ENCODE data around the gene RTKN2. TPM values are rescaled to one million over a fixed set of nuclear protein-coding genes. Genes with fewer than 3 reads are reported as not detected.

Gene RTKN2
- total RNA-seq, 2 experiments from 2014 or later, result 2.9 to 3.8 TPM

DNA sequence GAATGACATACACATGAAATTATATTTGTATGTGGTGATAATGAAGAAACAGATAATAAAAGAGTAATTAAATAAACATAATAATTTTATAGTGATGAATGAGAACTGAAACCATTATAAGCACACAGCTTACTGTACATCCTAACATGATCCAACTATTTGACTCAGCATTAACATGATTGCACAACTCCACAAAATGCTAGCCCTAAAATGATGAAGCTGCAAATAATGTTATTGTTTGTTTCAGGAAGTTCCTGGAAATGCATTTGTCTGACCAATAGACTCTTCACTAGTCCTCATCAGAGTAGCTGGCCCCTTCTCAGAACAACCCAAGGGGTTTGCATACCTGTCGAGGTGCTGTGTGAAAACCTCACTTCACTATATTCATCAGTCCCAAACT lies 115.5 kb downstream of the RTKN2 start:
- Mint-ChIP-seq H3K27me3 (no peaks in the 10 kb centered on the region), H3K4me3 (no peak overlapping the region), H3K36me3 (peaks cover 13% of the 10 kb centered on the region), H3K9me3 (ENCODE audit: low read depth) (peaks cover 10% of the 10 kb centered on the region), H3K4me1 (peaks cover 2% of the 10 kb centered on the region), H3K27ac (no peak overlapping the region)
- no peak for ATAC-seq
- CTCF ChIA-PET, result no interaction called here
- no peak for DNase-seq

DNA sequence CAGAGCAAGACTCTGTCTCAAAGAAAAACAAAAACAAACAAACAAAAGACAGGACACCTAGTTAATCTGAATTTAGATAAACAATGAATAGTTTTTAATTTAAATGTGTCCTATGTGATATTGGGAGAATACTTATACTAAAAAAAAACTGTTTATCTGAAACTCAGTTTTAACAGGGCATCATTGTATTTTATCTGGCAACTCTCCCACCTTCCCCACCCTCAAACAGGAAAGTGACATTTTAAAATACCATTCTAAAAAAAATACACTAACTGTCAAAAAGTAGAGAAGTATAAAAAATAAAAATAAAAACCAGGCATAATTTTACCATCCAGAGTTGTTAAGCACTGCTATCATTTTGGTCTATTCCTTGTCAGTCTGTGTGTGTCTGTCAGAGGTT lies 119.0 kb downstream of the RTKN2 start:
- DNase-seq (no peak), ATAC-seq (no peak)
- CTCF ChIA-PET, result no interaction called here
- no peak overlapping the region for H3K27ac Mint-ChIP-seq
- no peak overlapping the region for H3K4me3 Mint-ChIP-seq
- H3K9me3 Mint-ChIP-seq (ENCODE audit: low read depth), result peaks cover 10% of the 10 kb centered on the region
- H3K36me3 Mint-ChIP-seq, result peaks cover 15% of the 10 kb centered on the region
- H3K4me1 Mint-ChIP-seq, result peaks cover 2% of the 10 kb centered on the region
- H3K27me3 Mint-ChIP-seq, result no peaks in the 10 kb centered on the region

GRCh38 chr10:62148155-62148554 lies 120.5 kb downstream of the RTKN2 start:
- H3K9me3 Mint-ChIP-seq (ENCODE audit: low read depth), result peaks cover 13% of the 10 kb centered on the region
- H3K36me3 Mint-ChIP-seq, result peaks cover 24% of the 10 kb centered on the region
- H3K27ac Mint-ChIP-seq, result no peak overlapping the region
- H3K4me1 Mint-ChIP-seq, result no peaks in the 10 kb centered on the region
- no peaks in the 10 kb centered on the region for H3K27me3 Mint-ChIP-seq
- DNase-seq, result no peak
- H3K4me3 Mint-ChIP-seq, result no peak overlapping the region
- CTCF ChIA-PET, result interaction anchor here (0.9 kb wide), 1 partner anchor 12 kb away, joined by 4 read pairs; no protein-coding TSS in a partner anchor
- ATAC-seq, result no peak

- no peak overlapping the region for H3K4me3 Mint-ChIP-seq
- ATAC-seq (no peak), DNase-seq (no peak)
- peaks cover 27% of the 10 kb centered on the region for H3K36me3 Mint-ChIP-seq
- H3K9me3 Mint-ChIP-seq (ENCODE audit: low read depth), result peaks cover 18% of the 10 kb centered on the region
- H3K27me3 Mint-ChIP-seq, result no peaks in the 10 kb centered on the region
- no peak overlapping the region for H3K27ac Mint-ChIP-seq
- CTCF ChIA-PET, result no interaction called here
- H3K4me1 Mint-ChIP-seq, result no peaks in the 10 kb centered on the region
These were observed 121.2 kb downstream of the RTKN2 start for GRCh38 chr10:62147425-62147824.

- Mint-ChIP-seq H3K9me3 (ENCODE audit: low read depth) (peaks cover 14% of the 10 kb centered on the region), H3K27me3 (no peaks in the 10 kb centered on the region), H3K27ac (no peak overlapping the region), H3K4me3 (no peak overlapping the region), H3K36me3 (peaks cover 33% of the 10 kb centered on the region), H3K4me1 (peaks cover 13% of the 10 kb centered on the region)
- DNase-seq (no peak), ATAC-seq (no peak)
- CTCF ChIA-PET, result interaction anchor here (0.7 kb wide), 2 partner anchors 48 to 388 kb away, joined by 3 to 4 read pairs; no protein-coding TSS in a partner anchor
These were observed 131.7 kb downstream of the RTKN2 start for GRCh38 chr10:62136931-62137330.

DNA sequence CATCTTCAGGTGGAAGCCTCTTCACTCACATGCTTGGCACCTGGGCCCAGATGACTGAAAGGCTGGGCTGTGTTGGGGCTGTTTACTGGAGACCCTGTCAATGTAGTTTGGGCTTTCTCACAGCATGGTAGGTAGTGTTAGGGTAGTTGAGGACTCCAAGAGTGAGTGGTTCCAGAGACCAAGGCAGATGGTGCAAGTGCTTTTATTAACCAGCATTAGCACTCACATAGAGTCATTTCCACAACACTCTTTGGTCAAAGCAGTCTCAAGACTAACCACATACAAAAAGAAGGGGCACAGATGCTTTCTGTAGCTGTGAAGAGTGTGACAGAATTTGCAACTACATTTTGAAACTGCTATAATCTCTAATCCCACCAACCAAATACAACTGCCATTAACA lies 135.0 kb downstream of the RTKN2 start:
- Mint-ChIP-seq H3K4me1 (peaks cover 13% of the 10 kb centered on the region), H3K27ac (no peak overlapping the region), H3K9me3 (ENCODE audit: low read depth) (peaks cover 19% of the 10 kb centered on the region), H3K27me3 (no peaks in the 10 kb centered on the region), H3K36me3 (peaks cover 34% of the 10 kb centered on the region), H3K4me3 (no peak overlapping the region)
- DNase-seq (no peak), ATAC-seq (peak; percentile 53)
- CTCF ChIA-PET, result no interaction called here

Other genes with a start within 250 kb of the RTKN2 start
- not detected for gene ZNF365, start 105.5 kb upstream of the RTKN2 start, total RNA-seq

All from activated CD8-positive, alpha-beta memory T cell treated with anti-CD3 and anti-CD28 coated beads, Interleukin-2, amount 10 ng/mL, durations not matched to agents 7 days and 5 days (primary cell).